GM18858 (cell line): ENCODE results near the gene SGTA.

Experiments used
- ATAC-seq: cut with Tn5 transposase; IDR thresholded peaks from one replicate; pipeline ENCODE4 v1.9.1; 2021; ENCODE audit not compliant: unreplicated experiment

The SGTA gene

DNA sequence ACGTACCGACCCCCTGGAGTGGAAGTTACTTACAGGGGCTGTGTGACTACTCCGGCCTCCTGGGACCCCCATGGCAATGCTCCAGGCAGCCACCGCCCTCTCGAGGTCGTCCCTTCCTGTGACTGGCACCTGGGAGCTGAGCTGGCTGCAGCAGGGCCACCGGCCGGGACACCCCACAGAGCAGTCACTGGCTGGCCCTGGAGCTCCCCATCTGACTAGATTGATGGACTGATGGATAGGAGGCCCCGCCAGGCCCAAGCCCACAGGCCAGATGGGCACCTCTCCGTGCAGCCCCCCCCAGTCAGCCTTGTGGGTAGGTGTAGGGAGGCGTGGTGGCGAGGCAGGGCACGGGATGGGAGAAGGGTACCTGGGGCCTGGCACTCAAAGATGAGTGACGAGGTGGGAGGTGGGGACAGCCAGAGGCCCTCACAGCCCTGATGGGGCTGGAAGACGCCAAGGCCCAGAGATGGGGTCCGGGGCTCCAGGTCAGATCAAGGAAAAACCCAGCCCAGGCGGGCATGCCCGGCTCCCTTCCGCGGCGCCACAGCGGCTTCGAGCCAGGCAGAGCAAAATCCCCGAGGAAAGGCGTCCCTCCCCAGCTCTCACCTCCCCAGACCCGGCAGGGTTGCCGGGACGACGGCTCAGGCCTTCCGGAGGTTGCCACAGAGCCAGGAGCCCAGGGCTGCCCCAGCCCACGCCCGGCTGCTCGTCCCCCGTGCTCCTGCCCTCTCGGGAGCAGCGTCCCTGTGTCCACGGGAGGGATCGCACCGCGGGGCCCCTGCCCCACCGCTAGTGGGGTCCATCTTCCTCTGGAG, 51.7 kb downstream of the SGTA start:
- no peak for ATAC-seq

DNA sequence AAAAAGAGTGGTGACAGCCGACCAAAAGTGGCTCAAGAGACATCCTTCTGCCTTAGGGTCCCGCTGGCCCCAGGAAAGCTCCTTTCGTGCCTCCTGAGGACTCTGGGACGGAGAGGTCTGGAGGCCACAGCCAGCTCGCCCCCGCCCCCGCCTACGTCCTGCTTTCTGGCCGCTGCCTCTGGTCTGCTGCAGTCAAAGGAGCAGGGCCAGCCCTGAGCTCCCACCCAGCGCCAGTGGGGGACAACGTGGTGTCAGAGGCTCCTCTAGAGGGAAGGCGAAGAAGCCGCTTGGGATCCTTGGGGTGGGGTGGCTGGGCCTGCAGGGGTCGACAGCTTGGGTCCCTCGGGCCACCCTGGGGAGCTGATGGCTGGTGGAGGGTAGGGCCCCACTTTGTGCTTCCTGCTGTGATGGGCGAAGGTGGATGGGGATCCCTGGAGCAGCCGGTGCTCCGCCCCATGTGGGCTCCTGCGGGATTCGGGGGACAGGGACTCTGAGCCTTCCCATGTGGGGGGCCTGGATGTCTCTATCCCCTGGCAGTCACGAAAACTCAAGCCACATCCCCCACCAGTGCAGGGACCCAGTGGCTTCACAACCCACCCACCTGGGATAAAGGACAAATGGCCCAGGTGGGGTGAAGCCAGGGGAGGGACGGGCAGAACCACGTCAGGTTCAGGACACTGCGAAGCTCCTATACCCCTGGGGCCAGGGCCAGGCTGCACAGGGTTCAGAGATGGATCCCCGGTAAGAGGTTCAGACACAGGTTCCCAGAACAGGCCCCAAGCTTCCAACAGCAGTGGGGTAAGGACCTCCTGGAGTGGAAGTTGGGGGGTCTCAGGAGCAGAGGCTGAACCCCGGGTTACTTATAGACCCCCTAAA, 52.9 kb downstream of the SGTA start:
- no peak for ATAC-seq

DNA sequence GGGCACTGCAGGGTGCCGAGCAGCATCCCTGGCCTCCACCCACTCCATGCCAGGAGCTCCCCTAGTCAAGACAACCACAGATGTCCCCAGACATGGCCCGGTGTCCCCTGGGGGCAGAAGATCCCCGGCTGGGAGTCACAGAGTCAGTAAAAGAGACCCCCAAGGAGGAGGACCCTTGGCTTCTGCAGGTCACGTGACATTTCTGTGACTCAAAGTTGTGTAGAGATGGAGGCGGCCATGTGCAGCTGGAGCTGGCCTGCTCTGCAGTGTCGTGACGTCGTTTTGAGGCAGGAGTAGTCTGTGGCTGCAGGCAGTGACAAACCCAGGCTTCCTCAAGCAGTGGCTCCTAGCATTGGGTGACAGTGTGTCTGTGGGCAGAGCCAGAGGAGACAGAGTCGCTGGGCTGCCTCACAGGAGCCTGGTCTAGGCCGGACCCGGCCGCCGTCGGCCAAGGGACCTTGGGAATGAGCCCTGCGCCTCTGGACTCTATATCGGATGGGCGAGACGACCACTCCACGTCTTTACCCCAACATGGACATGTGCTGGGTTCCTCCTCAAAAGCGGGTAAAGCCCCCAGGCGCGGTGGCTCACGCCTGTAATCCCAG, 54.2 kb downstream of the SGTA start:
- ATAC-seq, result no peak

DNA sequence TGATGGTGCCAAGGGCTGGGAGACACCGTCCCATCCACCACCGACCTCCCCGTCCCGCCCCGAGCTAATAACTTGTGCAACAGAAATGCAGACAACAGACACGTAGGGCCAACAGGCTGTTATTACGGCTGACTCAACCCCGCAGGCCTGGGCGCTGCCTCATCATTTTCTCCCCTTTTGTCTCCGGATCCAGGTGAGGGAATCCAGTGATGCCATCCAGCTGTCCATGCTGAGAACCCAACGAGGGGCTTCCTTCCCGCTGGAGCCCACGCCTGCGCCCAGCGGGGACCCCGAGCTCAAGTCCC, 55.5 kb downstream of the SGTA start:
- no peak for ATAC-seq

DNA sequence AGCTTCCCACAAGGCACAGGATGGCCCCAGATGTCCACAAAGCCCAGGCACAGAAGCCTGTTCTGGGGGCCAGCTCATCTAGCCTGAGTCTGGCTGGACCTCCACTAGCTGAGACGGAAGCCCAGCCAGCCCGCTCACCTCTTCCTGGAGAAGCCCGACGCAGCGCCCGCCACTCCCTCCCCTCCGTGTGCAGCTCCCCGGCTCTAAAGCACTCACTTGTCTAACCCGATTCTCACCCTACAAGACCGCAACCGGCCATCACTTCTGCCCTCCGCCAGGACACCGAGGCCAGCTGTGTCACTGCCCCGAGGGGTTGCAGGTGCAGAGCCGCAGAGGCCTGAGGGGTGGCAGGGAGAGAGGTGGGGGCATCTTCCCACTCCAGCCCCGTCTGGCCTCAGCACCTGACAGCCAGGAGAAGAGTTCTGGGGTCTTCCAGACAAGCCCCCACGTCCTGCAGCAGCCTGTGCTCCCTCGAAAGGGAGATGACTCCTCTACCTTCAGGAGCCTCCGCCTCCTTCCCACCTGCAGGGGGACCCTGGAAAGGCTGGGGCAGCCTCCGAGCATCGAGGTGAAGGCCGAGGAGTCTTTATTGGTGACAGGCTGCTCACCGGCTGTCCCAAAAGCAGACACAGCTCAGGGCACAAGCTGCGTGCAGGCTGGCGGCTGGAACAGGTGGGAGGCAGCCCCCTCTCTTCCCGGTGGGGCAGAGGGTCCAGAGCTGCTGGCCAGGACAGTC, 56.0 kb downstream of the SGTA start:
- ATAC-seq, result no peak

DNA sequence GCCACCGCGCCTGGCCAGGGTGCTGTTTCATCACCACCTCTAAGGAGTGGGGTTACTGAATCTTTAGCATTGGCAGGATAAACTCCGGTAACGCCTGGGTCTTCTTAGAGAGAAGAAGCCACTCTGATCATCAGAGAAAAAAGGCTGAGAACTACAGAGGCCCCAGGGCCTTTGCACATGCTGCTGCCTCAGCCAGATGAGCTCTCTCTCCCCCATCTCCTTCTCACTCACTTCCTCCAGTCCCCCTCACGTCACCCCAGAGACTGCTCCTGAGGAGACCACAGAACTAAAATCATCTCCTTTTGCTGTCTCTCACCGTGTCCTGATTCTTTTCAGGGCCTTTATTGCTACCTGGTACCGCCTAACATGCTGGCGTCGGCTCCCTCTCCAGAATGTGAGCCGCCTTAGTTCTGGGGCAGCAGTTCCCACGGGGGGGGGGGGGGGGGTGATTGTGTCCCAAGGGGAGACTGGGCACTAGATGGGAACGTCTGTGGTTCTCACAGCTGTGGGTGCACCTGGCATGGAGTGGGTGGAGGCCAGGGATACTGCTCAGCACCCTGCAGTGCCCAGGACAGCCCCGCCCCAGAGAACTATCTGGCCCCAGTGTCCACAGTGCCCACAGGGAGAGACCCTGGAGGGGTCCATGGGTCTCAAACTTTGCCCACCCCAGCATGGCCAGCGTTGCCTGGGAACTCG, 56.8 kb downstream of the SGTA start:
- no peak for ATAC-seq

DNA sequence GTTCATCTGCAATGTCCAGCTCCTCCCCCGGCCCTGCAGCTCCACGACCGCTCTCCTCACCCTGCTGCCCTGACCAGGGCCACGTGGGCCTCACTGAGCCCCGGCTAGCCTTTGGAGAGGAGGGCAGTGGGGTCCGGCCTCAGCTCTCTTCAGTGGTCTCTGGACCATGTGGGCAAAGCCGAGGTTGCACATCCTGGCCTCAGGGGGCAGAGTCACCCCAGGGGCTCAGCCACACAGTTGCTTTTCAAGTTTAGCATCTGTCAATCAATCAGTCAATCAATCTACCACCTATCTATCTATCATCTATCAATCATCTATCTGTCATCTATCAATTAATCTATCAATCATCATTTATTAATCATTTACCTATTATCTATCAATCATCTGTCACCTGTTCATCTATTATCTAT, 58.9 kb downstream of the SGTA start:
- no peak for ATAC-seq

DNA sequence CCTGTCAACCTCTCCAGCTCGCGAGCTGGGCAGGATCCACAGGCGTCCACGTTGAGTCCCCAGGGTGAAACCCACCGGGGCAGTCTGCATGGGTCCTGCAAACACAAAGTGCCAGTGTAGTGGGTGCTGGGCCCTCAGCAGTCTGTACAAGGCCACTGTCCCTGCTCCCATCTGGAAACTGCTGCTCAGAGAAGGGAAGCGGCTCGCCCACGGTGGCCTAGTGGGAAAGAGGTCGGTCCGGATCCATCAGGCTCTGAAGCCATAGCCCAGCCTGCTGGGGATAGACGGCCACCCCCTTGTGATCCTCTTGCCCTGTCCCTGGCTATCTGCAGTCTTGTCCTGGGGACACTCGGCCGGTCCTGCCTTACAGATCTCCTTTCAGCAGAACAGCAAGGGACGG, 59.3 kb downstream of the SGTA start:
- no peak for ATAC-seq

DNA sequence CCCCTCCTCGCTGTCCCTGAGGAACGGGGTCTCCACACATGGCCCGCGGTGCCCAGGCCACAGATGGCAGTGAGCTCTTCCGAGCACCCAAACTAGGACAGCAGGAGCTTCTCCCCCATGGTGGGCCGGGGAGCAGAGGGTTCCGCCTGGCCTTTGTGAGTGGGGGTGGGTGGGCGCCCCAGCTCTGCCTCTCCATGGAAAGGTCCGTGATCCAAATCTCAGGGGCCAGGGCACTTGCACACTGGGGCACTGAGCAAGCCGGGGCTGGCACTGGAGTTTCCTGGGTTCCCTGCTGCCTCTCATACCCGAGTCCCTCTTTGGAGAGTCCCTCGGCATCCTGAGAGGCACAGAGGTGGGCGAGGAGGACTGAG, 59.7 kb downstream of the SGTA start:
- ATAC-seq, result no peak

DNA sequence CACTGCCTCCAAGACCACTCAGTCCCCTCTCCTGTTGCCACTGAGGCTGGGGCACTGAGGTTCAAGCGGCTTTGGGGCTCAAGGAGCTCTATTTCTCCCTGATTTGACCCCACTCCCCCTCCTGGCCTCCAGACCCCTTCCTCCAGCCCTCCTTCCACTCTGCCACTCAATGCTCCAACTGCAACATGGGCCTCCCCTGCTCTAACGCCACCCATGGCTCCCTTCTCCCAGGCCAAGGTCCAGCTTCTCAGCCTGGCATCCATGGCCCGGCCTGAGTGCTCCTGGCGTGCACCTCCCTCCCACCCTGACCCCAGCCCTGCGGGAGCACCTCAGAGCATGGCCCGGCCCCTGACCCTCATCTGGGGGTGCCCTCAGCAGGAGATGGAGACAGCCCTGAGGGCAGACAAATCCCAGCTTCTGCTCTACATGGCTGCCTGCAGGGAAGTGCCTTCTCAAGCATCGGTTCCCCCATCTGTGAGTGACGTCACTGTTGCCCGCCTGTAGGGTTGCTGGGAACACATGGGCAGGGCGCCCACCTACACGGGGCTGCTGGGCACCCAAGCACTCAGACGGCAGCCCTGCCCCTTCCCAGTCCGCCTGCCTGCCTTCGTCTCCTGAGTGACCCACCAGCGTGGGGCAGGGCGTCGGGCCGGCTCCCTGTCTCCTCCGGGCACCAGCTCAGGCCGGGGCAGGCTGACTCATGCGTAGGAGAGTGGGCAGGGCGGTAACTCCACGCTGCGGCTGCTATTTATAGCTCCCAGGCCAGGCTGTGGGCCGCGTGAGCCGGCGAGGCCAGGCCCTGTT, 60.3 kb downstream of the SGTA start:
- no peak for ATAC-seq

DNA sequence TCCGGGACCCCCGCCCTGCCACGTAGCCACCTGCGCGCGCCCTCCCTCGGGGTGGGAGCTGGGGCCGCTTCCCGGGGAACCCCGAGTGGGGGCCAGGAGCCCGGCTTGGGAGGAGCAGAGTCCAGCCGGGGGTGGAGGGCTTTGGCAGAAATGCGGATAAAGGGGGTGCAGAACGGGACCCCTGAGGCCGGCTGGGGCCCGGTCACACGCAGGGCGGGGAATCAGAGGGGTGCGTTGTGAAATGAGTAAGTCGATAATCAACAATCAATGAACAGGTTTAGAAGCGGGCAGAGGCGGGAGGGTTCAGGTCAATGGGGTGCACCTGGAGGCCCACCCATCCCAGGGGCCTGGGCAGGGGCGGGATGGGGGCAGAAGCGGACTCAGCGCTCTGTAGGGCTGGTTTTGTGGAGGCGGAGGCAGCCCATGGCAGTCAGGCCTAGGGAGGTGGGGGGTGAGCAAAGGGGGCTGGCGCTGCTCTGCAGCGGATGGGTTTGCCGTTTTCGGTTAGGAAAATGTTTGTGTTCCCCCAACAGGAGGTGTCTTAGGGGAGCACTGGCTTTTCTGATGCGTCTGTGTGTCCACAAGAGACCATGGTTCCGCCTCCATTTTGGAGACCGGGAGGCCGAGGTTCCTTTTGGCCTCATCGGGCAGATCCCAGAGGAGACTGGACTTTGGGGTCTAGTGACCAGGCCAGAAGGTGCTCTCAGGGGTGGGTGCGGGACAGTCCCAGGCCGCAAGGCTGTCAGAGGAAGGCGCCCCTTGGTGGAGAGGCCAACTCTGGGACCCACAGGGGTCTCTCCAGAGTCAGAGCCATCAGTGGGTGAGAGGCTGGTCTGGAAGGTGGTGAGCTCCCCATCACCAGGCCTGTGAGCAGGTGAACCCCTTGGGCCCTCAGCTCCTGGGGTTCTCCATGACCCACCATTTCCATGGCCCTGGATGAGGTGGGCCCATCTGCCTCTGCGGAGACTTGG, 61.2 kb downstream of the SGTA start:
- no peak for ATAC-seq

DNA sequence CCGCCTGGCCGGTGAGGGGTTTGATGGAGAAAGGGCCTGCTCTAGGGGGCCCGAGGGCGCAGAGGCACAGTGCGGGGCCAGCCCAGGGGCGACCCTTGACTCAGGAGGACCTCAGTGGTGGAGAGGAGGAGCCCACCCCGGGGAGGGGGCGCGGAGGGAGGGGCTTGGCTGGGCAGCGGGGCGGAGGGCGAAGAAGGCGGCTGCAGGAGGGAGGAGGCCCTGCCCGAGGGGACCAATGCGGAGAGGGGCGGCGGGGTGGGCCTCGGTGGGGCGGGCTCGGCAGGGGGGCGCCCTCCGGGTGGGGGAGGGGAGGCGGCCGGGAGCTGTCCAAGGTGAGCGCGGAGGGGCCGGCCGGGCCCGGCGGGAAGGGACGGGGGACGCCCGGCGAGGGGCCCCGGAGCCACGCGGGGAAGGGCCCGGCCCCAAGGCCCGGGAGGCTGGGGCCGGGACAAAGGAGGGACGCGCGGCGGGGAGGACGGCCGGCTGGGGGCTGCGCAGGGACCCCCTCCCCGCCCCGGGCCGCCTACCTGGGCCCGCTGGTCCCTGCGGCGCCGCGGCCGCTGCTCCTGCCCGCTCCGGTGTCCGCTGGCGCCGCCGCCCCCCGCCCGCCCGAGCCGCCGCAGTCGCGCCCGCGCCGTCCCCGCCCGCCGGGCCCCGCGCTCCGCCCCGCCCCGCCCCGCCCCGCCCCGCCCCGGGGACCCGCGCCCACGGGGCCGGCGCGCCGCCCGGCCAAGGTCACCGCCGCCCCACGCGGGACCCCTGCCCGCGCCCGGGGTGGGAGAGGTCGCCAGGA, 62.1 kb downstream of the SGTA start, which contains the start of gene DIRAS1:
DIRAS1 (minus strand) TSS at position 596 of the 793 bp plus-strand sequence. CDS start 3,566 bp downstream, outside the sequence.
- no peak for ATAC-seq

DNA sequence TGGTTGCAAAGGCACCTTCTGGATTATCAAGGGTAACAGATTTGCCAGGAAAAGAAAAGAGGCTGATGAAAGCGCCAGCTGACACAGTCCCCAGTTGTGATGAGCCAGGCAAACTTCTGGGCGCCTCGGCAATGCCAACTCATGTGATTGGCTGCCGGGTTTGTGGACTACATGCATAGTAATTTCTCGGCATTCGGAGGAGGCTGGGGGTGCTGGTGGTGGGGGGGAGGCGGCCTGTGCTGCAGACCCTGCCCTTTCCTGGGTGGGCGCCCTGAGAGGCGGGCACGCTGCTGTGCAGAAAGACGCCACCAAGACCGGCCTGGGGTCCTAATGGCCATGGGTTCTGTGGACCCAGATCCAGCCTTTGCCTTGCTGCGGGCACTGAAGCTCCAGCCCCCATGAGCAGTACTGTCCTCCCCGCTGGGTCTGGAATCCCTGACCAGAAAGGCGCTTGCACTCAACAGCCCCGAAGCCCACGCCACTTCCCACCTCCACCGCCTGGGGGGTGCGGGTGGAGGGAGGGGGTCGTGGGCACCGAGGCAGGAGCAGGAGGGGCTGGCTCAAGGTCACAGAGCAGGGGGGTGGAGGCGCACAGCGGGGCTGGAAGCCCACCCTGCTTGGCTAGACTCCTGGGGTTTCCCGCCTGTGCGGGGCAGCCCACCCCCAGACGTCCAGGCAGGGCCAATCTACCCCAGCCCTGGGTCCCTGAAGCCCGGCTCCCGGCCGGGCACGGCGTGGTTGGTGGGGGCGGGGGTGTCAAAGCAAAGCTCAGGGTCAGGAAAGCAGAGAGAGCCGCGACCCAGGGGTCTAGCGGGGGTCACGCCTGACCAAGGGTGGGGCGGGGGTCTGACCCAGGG, 62.9 kb downstream of the SGTA start:
- ATAC-seq, result no peak

DNA sequence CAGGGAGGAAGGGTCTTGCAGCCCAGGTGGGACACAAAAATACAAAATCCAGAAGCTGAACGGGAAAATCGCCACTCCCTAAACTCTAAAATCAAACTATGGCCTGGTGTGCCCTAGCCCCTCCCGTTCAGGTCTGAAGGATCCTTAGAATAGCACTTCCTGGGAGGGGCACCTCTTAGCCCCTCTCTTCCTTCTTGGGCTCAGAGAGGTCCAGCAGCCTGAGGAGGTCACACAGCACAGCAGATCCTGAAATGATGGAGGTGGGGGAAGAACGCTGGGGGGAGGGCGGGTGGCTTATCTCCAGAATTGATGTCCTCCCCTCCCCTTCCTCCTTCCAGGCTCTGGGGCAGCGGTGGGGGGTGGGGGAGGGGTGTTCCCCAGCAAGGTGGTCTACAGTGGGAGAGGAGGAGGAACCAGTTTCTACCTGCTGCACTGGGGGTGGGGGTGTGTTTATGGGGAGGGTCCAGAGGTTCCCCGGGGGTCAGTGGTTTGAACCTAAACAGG, 63.8 kb downstream of the SGTA start:
- ATAC-seq, result no peak

DNA sequence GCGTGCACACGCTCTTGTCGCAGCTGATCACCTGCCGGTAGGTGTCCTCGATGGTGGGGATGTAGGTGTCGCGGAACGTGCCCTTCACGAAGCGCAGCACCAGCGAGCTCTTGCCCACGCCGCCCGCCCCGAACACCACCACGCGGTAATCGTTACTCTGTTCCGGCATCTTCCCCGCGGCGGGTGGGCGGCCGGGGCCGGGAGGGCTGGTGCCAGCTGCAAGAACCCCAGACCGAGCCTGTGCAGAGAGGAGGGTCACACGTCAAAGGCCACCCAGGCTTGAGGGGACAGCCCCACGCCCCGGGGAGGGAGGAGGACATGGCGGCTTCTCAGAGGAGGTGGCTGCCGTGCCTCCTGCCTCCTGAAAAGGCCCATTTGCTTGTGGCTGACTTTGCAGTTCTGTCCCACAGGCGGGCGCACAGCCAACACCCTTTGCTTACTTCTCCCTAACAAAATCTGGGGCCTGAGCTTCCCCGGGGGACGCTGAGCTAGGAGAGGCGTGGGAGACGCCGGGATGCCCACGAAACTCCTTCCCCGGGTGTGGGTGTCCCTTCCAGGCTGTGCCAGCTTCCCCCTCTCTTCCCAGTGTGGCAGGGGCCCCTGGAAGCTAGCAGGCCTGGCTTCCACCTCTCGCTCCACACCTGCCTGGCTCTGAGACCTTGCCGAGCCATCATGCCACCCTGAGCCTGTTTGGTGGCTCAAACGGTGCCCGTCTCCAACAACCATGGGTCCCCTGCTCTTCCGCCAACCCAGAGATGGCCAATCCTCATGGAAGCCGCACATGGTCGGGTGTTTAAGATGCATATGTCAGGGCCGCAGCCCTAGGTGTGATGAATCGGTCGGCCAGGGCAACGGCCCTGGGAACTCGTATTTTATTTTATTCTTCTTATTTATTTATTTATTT, 65.2 kb downstream of the SGTA start:
- no peak for ATAC-seq
